ENCODE results near the gene CNGB1.

The CNGB1 gene

DNA sequence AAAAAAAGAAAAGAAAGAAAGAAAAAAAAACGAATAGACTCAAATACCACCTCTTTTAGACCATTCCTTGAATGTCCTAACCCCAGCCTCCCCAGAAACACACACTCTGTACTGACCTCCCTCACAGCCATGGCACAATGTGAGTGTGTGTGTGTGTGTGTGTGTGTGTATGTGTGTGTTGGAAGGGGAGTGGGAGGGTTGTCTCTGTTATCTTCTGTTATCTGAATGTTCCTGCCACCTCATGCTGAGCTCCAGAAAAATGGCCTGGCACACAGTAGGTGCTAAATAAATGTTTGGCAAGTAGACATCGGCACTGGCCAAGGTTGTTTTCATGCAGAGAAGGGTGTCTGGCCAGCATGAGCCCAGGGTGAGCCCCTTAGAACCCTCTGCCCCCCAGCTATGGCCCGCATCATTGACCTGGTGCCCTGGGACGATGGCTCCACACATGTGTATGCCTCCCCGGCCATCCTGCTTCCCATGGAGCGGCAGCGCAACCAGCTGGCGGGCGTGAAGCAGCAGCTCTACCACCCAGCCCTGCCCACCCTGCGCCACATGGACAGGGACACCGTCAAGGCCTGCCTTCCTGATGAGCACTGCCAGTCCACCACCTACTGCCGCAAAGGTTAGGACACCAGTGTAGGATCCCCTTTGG lies 6.6 kb upstream of the CNGB1 start:
- no peaks in the 10 kb centered on the region for H3K9me3 ChIP-seq (ENCODE audit: control extremely low read depth in 1 of 5, control insufficient read depth in 4 of 5, insufficient read depth in 2 of 5, low read depth in 1 of 5, low read length in 4 of 5)
- peaks cover 0 to 3% (median 2%) of the 10 kb centered on the region in 4 experiments for H3K4me1 ChIP-seq (ENCODE audit: control extremely low read depth in 1 of 4, control insufficient read depth in 4 of 4, insufficient read depth in 4 of 4, low read length in 3 of 4)
- CTCF ChIA-PET, result interaction anchor here (1.0 to 1.9 kb wide), 5 partner anchors 12 to 77 kb away, joined by 3 to 5 read pairs (median 4); no protein-coding TSS in a partner anchor
- H3K4me3 ChIP-seq (ENCODE audit: control insufficient read depth in 1 of 7, extremely low read depth in 1 of 7, insufficient read depth in 4 of 7, low read depth in 2 of 7, low read length in 6 of 7), result no peak overlapping the region
- H3K27me3 ChIP-seq (replicated peaks in 2 of 5; ENCODE audit: control insufficient read depth in 4 of 5, insufficient read depth in 5 of 5, low read length in 4 of 5), result no peaks in the 10 kb centered on the region
- H3K36me3 ChIP-seq (ENCODE audit: control insufficient read depth in 4 of 4, insufficient read depth in 4 of 4, low read length in 3 of 4), result no peaks in the 10 kb centered on the region
- POLR2A ChIA-PET, result no interaction called here
- DNase-seq, result no peak
- H3K27ac ChIP-seq (ENCODE audit: insufficient read depth in 1 of 2, low read depth in 1 of 2, low read length in 2 of 2, poor library complexity in 1 of 2, severe bottlenecking in 2 of 2), result no peak overlapping the region
- WGBS (ENCODE audit: insufficient coverage), result 97% methylated on average over 11 of the region's 12 CpGs

DNA sequence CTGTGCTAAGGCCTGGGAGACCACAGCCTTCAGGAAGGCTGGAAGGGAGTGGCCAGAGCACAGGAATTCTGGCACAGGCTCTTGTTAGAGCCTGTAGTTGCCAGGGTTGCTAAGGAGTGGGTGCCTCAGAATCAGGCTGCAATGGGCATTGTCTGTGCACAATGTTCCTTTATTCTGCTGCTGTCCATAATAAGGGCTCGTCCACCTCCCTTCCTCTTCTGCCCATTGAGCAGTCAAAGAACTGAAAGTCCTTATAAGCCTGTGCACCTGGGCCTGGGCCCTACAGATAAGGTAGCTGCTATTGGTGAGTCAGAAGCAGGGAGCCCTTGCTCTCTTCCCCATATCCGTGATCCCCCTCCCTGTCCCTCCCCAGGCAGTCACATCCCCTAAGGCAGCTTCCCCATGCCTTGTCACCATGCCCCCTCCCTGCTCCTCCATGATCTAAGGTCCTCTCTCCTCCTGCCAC lies 5.4 kb upstream of the CNGB1 start:
- CTCF ChIA-PET, result interaction anchor here (1.0 to 1.9 kb wide), 3 partner anchors 13 to 76 kb away, joined by 4 to 5 read pairs (median 4); no protein-coding TSS in a partner anchor
- 80% methylated on average over 2 of the region's 2 CpGs for WGBS (ENCODE audit: insufficient coverage)
- no peaks in the 10 kb centered on the region for H3K9me3 ChIP-seq (ENCODE audit: control extremely low read depth in 1 of 5, control insufficient read depth in 4 of 5, insufficient read depth in 2 of 5, low read depth in 1 of 5, low read length in 4 of 5)
- no peak overlapping the region for H3K4me3 ChIP-seq (ENCODE audit: control insufficient read depth in 1 of 7, extremely low read depth in 1 of 7, insufficient read depth in 4 of 7, low read depth in 2 of 7, low read length in 6 of 7)
- DNase-seq, result peak in 2 of 3 donors; percentile 32 to 50
- peaks cover 0 to 9% (median 7%) of the 10 kb centered on the region in 4 experiments for H3K4me1 ChIP-seq (ENCODE audit: control extremely low read depth in 1 of 4, control insufficient read depth in 4 of 4, insufficient read depth in 4 of 4, low read length in 3 of 4)
- H3K36me3 ChIP-seq (ENCODE audit: control insufficient read depth in 4 of 4, insufficient read depth in 4 of 4, low read length in 3 of 4), result no peaks in the 10 kb centered on the region
- no peaks in the 10 kb centered on the region for H3K27me3 ChIP-seq (replicated peaks in 2 of 5; ENCODE audit: control insufficient read depth in 4 of 5, insufficient read depth in 5 of 5, low read length in 4 of 5)
- H3K27ac ChIP-seq (ENCODE audit: insufficient read depth in 1 of 2, low read depth in 1 of 2, low read length in 2 of 2, poor library complexity in 1 of 2, severe bottlenecking in 2 of 2), result no peak overlapping the region
- POLR2A ChIA-PET, result no interaction called here

DNA sequence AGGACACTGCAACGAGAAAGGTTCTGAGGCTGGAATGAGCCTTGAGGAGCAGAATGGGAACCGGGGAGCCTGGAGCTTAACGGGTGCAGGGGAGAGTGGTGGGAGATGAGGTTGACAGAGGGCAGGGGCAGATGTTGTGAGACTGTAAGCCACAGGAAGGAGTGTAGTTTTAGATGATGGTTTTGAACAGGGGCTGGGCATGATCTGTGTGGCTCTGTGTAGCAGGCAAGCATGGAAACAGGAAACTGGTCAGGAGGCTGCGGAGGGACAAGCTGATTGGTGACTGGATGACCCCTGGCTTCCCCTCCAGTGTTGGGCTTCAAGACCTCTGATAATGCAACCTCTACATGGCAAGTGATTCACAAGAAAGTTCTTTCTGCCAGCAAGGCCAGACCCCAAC lies 1.4 kb upstream of the CNGB1 start:
- peaks cover 0 to 9% (median 7%) of the 10 kb centered on the region in 4 experiments for H3K4me1 ChIP-seq (ENCODE audit: control extremely low read depth in 1 of 4, control insufficient read depth in 4 of 4, insufficient read depth in 4 of 4, low read length in 3 of 4)
- CTCF ChIA-PET, result interaction anchor here (0.7 to 1.2 kb wide), 2 partner anchors 17 to 19 kb away, joined by 3 read pairs; no protein-coding TSS in a partner anchor
- WGBS (ENCODE audit: insufficient coverage), result 49% methylated on average over 4 of the region's 4 CpGs
- H3K9me3 ChIP-seq (ENCODE audit: control extremely low read depth in 1 of 5, control insufficient read depth in 4 of 5, insufficient read depth in 2 of 5, low read depth in 1 of 5, low read length in 4 of 5), result no peaks in the 10 kb centered on the region
- H3K27me3 ChIP-seq (replicated peaks in 2 of 5; ENCODE audit: control insufficient read depth in 4 of 5, insufficient read depth in 5 of 5, low read length in 4 of 5), result no peaks in the 10 kb centered on the region
- POLR2A ChIA-PET, result no interaction called here
- H3K4me3 ChIP-seq (ENCODE audit: control insufficient read depth in 1 of 7, extremely low read depth in 1 of 7, insufficient read depth in 4 of 7, low read depth in 2 of 7, low read length in 6 of 7), result no peak overlapping the region
- DNase-seq, result peak in 2 of 3 donors; percentile 38 to 47
- no peaks in the 10 kb centered on the region for H3K36me3 ChIP-seq (ENCODE audit: control insufficient read depth in 4 of 4, insufficient read depth in 4 of 4, low read length in 3 of 4)
- no peak overlapping the region for H3K27ac ChIP-seq (ENCODE audit: insufficient read depth in 1 of 2, low read depth in 1 of 2, low read length in 2 of 2, poor library complexity in 1 of 2, severe bottlenecking in 2 of 2)

GRCh38 chr16:57971848-57972247 lies 920 bp upstream of the CNGB1 start:
- ChIA-PET CTCF (interaction anchor here (0.7 to 1.2 kb wide), 3 partner anchors 17 to 63 kb away, joined by 3 read pairs; no protein-coding TSS in a partner anchor), POLR2A (no interaction called here)
- no peak overlapping the region for H3K4me3 ChIP-seq (ENCODE audit: control insufficient read depth in 1 of 7, extremely low read depth in 1 of 7, insufficient read depth in 4 of 7, low read depth in 2 of 7, low read length in 6 of 7)

DNA sequence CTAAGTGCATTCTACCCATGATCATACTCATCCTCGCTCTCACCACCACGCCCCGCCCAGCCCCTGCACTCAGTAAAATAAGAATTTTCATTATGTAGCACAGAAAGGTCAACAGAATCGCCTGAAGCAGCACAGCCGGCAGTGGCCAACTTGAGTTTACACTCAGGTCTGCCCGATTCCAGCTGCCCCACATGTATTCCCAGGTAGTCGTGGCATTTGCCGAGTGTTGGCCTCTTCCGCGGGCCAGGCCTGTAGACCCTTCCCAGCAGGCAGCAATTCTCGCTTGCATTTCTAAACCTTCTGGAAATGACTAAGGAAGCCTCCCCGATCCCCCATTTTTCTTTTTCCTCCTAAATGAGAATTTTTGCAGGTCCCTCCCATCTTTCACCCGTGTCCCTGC lies 609 bp downstream of the CNGB1 start:
- ChIA-PET CTCF (interaction anchor here (2.0 kb wide), 2 partner anchors 10 to 14 kb away, joined by 5 to 7 read pairs; no protein-coding TSS in a partner anchor), POLR2A (no interaction called here)
- H3K9me3 ChIP-seq (ENCODE audit: control extremely low read depth in 1 of 5, control insufficient read depth in 4 of 5, insufficient read depth in 2 of 5, low read depth in 1 of 5, low read length in 4 of 5), result no peaks in the 10 kb centered on the region
- no peak for DNase-seq
- H3K27me3 ChIP-seq (replicated peaks in 2 of 5; ENCODE audit: control insufficient read depth in 4 of 5, insufficient read depth in 5 of 5, low read length in 4 of 5), result no peaks in the 10 kb centered on the region
- H3K4me1 ChIP-seq (ENCODE audit: control extremely low read depth in 1 of 4, control insufficient read depth in 4 of 4, insufficient read depth in 4 of 4, low read length in 3 of 4), result peaks cover 0 to 19% (median 10%) of the 10 kb centered on the region in 4 experiments
- no peak overlapping the region for H3K27ac ChIP-seq (ENCODE audit: insufficient read depth in 1 of 2, low read depth in 1 of 2, low read length in 2 of 2, poor library complexity in 1 of 2, severe bottlenecking in 2 of 2)
- H3K4me3 ChIP-seq (ENCODE audit: control insufficient read depth in 1 of 7, extremely low read depth in 1 of 7, insufficient read depth in 4 of 7, low read depth in 2 of 7, low read length in 6 of 7), result no peak overlapping the region
- no peaks in the 10 kb centered on the region for H3K36me3 ChIP-seq (ENCODE audit: control insufficient read depth in 4 of 4, insufficient read depth in 4 of 4, low read length in 3 of 4)
- WGBS (ENCODE audit: insufficient coverage), result 93% methylated on average over 12 of the region's 13 CpGs

More at GRCh38 chr16:57971848-57972247, 920 bp upstream of the CNGB1 start:
- DNase-seq, result no peak
- H3K9me3 ChIP-seq (ENCODE audit: control extremely low read depth in 1 of 5, control insufficient read depth in 4 of 5, insufficient read depth in 2 of 5, low read depth in 1 of 5, low read length in 4 of 5), result no peaks in the 10 kb centered on the region
- no peaks in the 10 kb centered on the region for H3K27me3 ChIP-seq (replicated peaks in 2 of 5; ENCODE audit: control insufficient read depth in 4 of 5, insufficient read depth in 5 of 5, low read length in 4 of 5)
- 92% methylated on average over 1 of the region's 1 CpG for WGBS (ENCODE audit: insufficient coverage)
- H3K4me1 ChIP-seq (ENCODE audit: control extremely low read depth in 1 of 4, control insufficient read depth in 4 of 4, insufficient read depth in 4 of 4, low read length in 3 of 4), result peaks cover 0 to 10% (median 7%) of the 10 kb centered on the region in 4 experiments
- no peaks in the 10 kb centered on the region for H3K36me3 ChIP-seq (ENCODE audit: control insufficient read depth in 4 of 4, insufficient read depth in 4 of 4, low read length in 3 of 4)
- H3K27ac ChIP-seq (ENCODE audit: insufficient read depth in 1 of 2, low read depth in 1 of 2, low read length in 2 of 2, poor library complexity in 1 of 2, severe bottlenecking in 2 of 2), result no peak overlapping the region

DNA sequence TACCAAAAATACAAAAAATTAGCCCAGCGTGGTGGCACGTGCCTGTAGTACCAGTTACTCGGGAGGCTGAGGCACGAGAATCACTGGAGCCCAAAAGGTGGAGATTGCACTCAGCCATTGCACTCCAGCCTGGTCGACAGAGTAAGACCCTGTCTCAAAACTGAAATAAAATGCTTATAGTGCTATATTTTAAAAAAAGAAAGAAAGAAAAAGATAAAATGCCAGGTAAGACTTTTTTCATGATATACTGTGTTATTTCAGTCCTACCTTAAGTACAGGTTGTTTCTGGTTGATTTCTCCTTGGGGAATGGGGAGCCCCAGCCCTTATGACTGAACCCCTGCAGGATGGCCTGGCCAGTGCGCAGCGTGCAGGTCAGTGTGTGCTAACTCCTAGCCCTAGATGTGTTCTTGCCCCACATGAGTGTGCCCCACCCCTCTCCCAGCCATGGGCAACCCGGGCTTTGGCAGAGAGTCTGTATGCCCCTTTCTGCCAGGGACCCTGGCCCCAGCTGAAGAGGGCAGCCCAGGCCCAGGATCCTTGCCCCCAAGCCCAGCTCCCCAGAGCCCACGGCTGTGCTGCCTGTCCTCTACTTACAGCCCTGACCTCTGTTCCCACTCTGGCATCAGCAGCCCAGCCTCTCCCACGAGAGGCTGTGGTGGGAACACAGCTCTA lies 1.3 kb downstream of the CNGB1 start:
- H3K36me3 ChIP-seq (ENCODE audit: control insufficient read depth in 4 of 4, insufficient read depth in 4 of 4, low read length in 3 of 4), result no peaks in the 10 kb centered on the region
- POLR2A ChIA-PET, result no interaction called here
- CTCF ChIA-PET, result interaction anchor here (1.2 to 2.0 kb wide), 3 partner anchors 11 to 19 kb away, joined by 3 to 7 read pairs (median 5); no protein-coding TSS in a partner anchor
- H3K9me3 ChIP-seq (ENCODE audit: control extremely low read depth in 1 of 5, control insufficient read depth in 4 of 5, insufficient read depth in 2 of 5, low read depth in 1 of 5, low read length in 4 of 5), result no peaks in the 10 kb centered on the region
- 96% methylated on average over 10 of the region's 10 CpGs for WGBS (ENCODE audit: insufficient coverage)
- H3K27ac ChIP-seq (ENCODE audit: insufficient read depth in 1 of 2, low read depth in 1 of 2, low read length in 2 of 2, poor library complexity in 1 of 2, severe bottlenecking in 2 of 2), result no peak overlapping the region
- H3K4me1 ChIP-seq (ENCODE audit: control extremely low read depth in 1 of 4, control insufficient read depth in 4 of 4, insufficient read depth in 4 of 4, low read length in 3 of 4), result peaks cover 0 to 19% (median 10%) of the 10 kb centered on the region in 4 experiments
- H3K4me3 ChIP-seq (ENCODE audit: control insufficient read depth in 1 of 7, extremely low read depth in 1 of 7, insufficient read depth in 4 of 7, low read depth in 2 of 7, low read length in 6 of 7), result no peak overlapping the region
- DNase-seq, result no peak
- no peaks in the 10 kb centered on the region for H3K27me3 ChIP-seq (replicated peaks in 2 of 5; ENCODE audit: control insufficient read depth in 4 of 5, insufficient read depth in 5 of 5, low read length in 4 of 5)

GRCh38 chr16:57967916-57968315 lies 3.0 kb downstream of the CNGB1 start:
- Histone ChIP-seq H3K27me3 (replicated peaks in 2 of 5; ENCODE audit: control insufficient read depth in 4 of 5, insufficient read depth in 5 of 5, low read length in 4 of 5) (no peaks in the 10 kb centered on the region), H3K4me3 (ENCODE audit: control insufficient read depth in 1 of 7, extremely low read depth in 1 of 7, insufficient read depth in 4 of 7, low read depth in 2 of 7, low read length in 6 of 7) (no peak overlapping the region), H3K4me1 (ENCODE audit: control extremely low read depth in 1 of 4, control insufficient read depth in 4 of 4, insufficient read depth in 4 of 4, low read length in 3 of 4) (peaks cover 0 to 19% (median 10%) of the 10 kb centered on the region in 4 experiments), H3K9me3 (ENCODE audit: control extremely low read depth in 1 of 5, control insufficient read depth in 4 of 5, insufficient read depth in 2 of 5, low read depth in 1 of 5, low read length in 4 of 5) (no peaks in the 10 kb centered on the region), H3K36me3 (ENCODE audit: control insufficient read depth in 4 of 4, insufficient read depth in 4 of 4, low read length in 3 of 4) (no peaks in the 10 kb centered on the region), H3K27ac (ENCODE audit: insufficient read depth in 1 of 2, low read depth in 1 of 2, low read length in 2 of 2, poor library complexity in 1 of 2, severe bottlenecking in 2 of 2) (no peak overlapping the region)
- CTCF ChIA-PET, result interaction anchor here (0.7 to 1.1 kb wide), 2 partner anchors 23 to 27 kb away, joined by 3 read pairs; no protein-coding TSS in a partner anchor
- no peak for DNase-seq
- POLR2A ChIA-PET, result no interaction called here
